SK-N-SH (cell line): ENCODE results near the gene NEURL1. TPM values are rescaled to one million over a fixed set of nuclear protein-coding genes. Genes with fewer than 3 reads are reported as not detected.

Source experiments
- CTCF ChIA-PET: fragments of 300-600, 350-600 bp; formaldehyde crosslinking; extraction: SDS; loops from one replicate; lab custom pipeline; 2021; lab: Yijun Ruan, JAX
- POLR2A ChIA-PET: fragments of 350-600 bp; sonication (Branson Sonifier 250); formaldehyde crosslinking; extraction: SDS; loops from one replicate; lab custom pipeline; 2020; ENCODE audit warnings: antibody characterized with exemption, inconsistent platforms; lab: Yijun Ruan, JAX
- DNase-seq: peaks from one replicate; pipeline ENCODE4 v3.0.0; 2012
- H2AFZ ChIP-seq: fragments of 200-600 bp; sonication (generic); 2 replicates; pipeline ENCODE4 v1.8.1; 2016; ENCODE audit warnings: antibody characterized with exemption, mild to moderate bottlenecking, low read depth
- H3F3A ChIP-seq: fragments of 200-600 bp; sonication (generic); replicated peaks from 2 replicates; pipeline ENCODE3; 2016; ENCODE audit warnings: antibody characterized with exemption, mild to moderate bottlenecking; ENCODE audit not compliant: insufficient read depth
- H3K27ac ChIP-seq, 2 experiments: fragments of 200-500 bp in 1 of 2; fragments of 200-600 bp in 1 of 2; sonication (Bioruptor generic) in 1 of 2; sonication (generic), shearing (Covaris generic) in 1 of 2; 2 replicates each; pipeline versions ENCODE4 v1.5.1 to v1.6.1; 2014 to 2016; ENCODE audit warnings: low read depth in 2 of 2, inconsistent platforms in 1 of 2, low read length in 1 of 2, mild to moderate bottlenecking in 1 of 2, mixed read lengths in 1 of 2
- H3K27me3 ChIP-seq: fragments of 200-600 bp; sonication (generic), shearing (Covaris generic); 2 replicates; pipeline ENCODE4 v1.6.1; 2016; ENCODE audit warnings: mixed run types; ENCODE audit not compliant: insufficient read depth
- H3K36me3 ChIP-seq, 2 experiments: fragments of 200-500 bp in 1 of 2; fragments of 200-600 bp in 1 of 2; sonication (Bioruptor generic) in 1 of 2; sonication (generic) in 1 of 2; replicated peaks in 1 of 2; 2 replicates each; pipeline versions ENCODE3 to v1.5.1; 2014 to 2016; ENCODE audit warnings: low read length in 1 of 2, mild to moderate bottlenecking in 1 of 2; ENCODE audit not compliant: insufficient read depth in 2 of 2, control insufficient read depth in 1 of 2
- H3K4me1 ChIP-seq, 2 experiments: fragments of 200-500 bp in 1 of 2; fragments of 200-600 bp in 1 of 2; sonication (Bioruptor generic) in 1 of 2; sonication (generic), shearing (Covaris generic) in 1 of 2; 2 replicates each; pipeline versions ENCODE4 v1.5.1 to v1.6.1; 2014 to 2016; ENCODE audit warnings: low read depth in 1 of 2, low read length in 1 of 2, mixed run types in 1 of 2; ENCODE audit not compliant: insufficient read depth in 2 of 2, control insufficient read depth in 1 of 2
- H3K4me2 ChIP-seq: fragments of 200-600 bp; sonication (generic), shearing (Covaris generic); 2 replicates; pipeline ENCODE4 v1.6.1; 2017; ENCODE audit warnings: mixed run types
- H3K4me3 ChIP-seq, 2 experiments: fragments of 200-500 bp in 1 of 2; fragments of 200-600 bp in 1 of 2; sonication (Bioruptor generic) in 1 of 2; sonication (generic), shearing (Covaris generic) in 1 of 2; 2 replicates each; pipeline versions ENCODE4 v1.5.1 to v1.8.1; 2014 to 2016; ENCODE audit warnings: low read depth in 2 of 2, inconsistent platforms in 1 of 2, low read length in 1 of 2, mild to moderate bottlenecking in 1 of 2, mixed read lengths in 1 of 2, moderate library complexity in 1 of 2
- H3K79me2 ChIP-seq: fragments of 200-600 bp; sonication (generic); 2 replicates; pipeline ENCODE4 v1.8.1; 2017; ENCODE audit warnings: mild to moderate bottlenecking; ENCODE audit not compliant: insufficient read depth
- H3K9ac ChIP-seq: fragments of 200-600 bp; sonication (generic); 2 replicates; pipeline ENCODE4 v1.6.1; 2017; ENCODE audit warnings: mixed run types
- H3K9me2 ChIP-seq: fragments of 200-600 bp; sonication (generic); 2 replicates; pipeline ENCODE4 v1.6.1; 2017; ENCODE audit warnings: mixed run types
- H3K9me3 ChIP-seq: fragments of 200-600 bp; sonication (generic); 2 replicates; pipeline ENCODE4 v1.6.1; 2017; ENCODE audit warnings: mixed run types, mild to moderate bottlenecking, moderate library complexity
- H4K20me1 ChIP-seq: fragments of 200-600 bp; sonication (generic); 2 replicates; pipeline ENCODE4 v1.6.1; 2017; ENCODE audit warnings: mild to moderate bottlenecking, mixed run types; ENCODE audit not compliant: insufficient read depth
- EP300 ChIP-seq, 2 experiments: IDR thresholded peaks; 2 replicates each; pipeline versions ENCODE4 v1.4.0 to v1.6.1; 2012; ENCODE audit warnings: borderline replicate concordance in 1 of 2, low read depth in 1 of 2, low read length in 1 of 2
- EZH2phosphoT487 ChIP-seq: fragments of 200-600 bp; sonication (generic); IDR thresholded peaks from 2 replicates; pipeline ENCODE4 v1.6.1; 2017; ENCODE audit warnings: low read depth, mixed run types, mild to moderate bottlenecking, antibody characterized with exemption, moderate library complexity, borderline replicate concordance
- FOSL2 ChIP-seq: IDR thresholded peaks from 2 replicates; pipeline ENCODE4 v1.4.0; 2012; ENCODE audit warnings: low read depth, mild to moderate bottlenecking, moderate library complexity, borderline replicate concordance
- GABPA ChIP-seq: IDR thresholded peaks from 2 replicates; pipeline ENCODE4 v1.4.0; 2012; ENCODE audit warnings: low read depth, mild to moderate bottlenecking
- GATA2 ChIP-seq: sonication (generic); formaldehyde crosslinking; IDR thresholded peaks from 2 replicates; pipeline ENCODE4 v1.5.0; 2020; ENCODE audit warnings: mild to moderate bottlenecking, missing genetic modification reagents
- IRF3 ChIP-seq: fragments of 150-350 bp; IDR thresholded peaks from 2 replicates; pipeline ENCODE4 v1.6.1; 2016; ENCODE audit warnings: mild to moderate bottlenecking, low read depth, low read length
- MAX ChIP-seq: IDR thresholded peaks from 2 replicates; pipeline ENCODE4 v1.4.0; 2012; ENCODE audit warnings: low read depth
- NFIC ChIP-seq: IDR thresholded peaks from 2 replicates; pipeline ENCODE4 v1.4.0; 2012; ENCODE audit warnings: borderline replicate concordance
- NRF1 ChIP-seq: IDR thresholded peaks from 2 replicates; pipeline ENCODE4 v1.6.1; 2012; ENCODE audit warnings: low read depth, mild to moderate bottlenecking, low read length
- POLR2AphosphoS5 ChIP-seq: IDR thresholded peaks from 2 replicates; pipeline ENCODE4 v1.6.1; 2012; ENCODE audit warnings: low read depth, low read length
- RAD21 ChIP-seq: IDR thresholded peaks from 2 replicates; pipeline ENCODE4 v1.6.1; 2012; ENCODE audit warnings: mild to moderate bottlenecking, low read length
- RCOR1 ChIP-seq: fragments of 150-350 bp; IDR thresholded peaks from 2 replicates; pipeline ENCODE4 v1.6.1; 2017; ENCODE audit warnings: antibody characterized with exemption, low read length
- REST ChIP-seq: IDR thresholded peaks from 2 replicates; pipeline ENCODE4 v1.6.1; 2012; ENCODE audit warnings: mild to moderate bottlenecking, low read depth, low read length, moderate library complexity
- SIN3A ChIP-seq: IDR thresholded peaks from 2 replicates; pipeline ENCODE4 v1.6.1; 2012; ENCODE audit warnings: low read depth, mild to moderate bottlenecking, low read length, moderate library complexity, borderline replicate concordance
- SMC3 ChIP-seq: IDR thresholded peaks from 2 replicates; pipeline ENCODE4 v1.6.1; 2012; ENCODE audit warnings: low read depth, low read length, improper control_type of control experiment
- TAF1 ChIP-seq: IDR thresholded peaks from 2 replicates; pipeline ENCODE4 v1.6.1; 2012; ENCODE audit warnings: low read depth, mild to moderate bottlenecking, low read length, moderate library complexity, borderline replicate concordance
- TEAD4 ChIP-seq: IDR thresholded peaks from 2 replicates; pipeline ENCODE4 v1.4.0; 2012; ENCODE audit warnings: mild to moderate bottlenecking, borderline replicate concordance; ENCODE audit not compliant: insufficient read depth
- YY1 ChIP-seq: IDR thresholded peaks from 2 replicates; pipeline ENCODE4 v1.4.0; 2012; ENCODE audit warnings: low read depth, mild to moderate bottlenecking
- WGBS: methylation state at CpG from one replicate; pipeline ENCODE4 v1.1.6; 2017; ENCODE audit warnings: low lambda C conversion rate; 5-methylcytosine and 5-hydroxymethylcytosine counted together
- polyA plus RNA-seq, 3 experiments: library from polyadenylated mRNA; depleted of rRNA; stranded (reverse); fragments of >200 nt; gene quantifications; 2 replicates each; pipeline ENCODE4 v1.2.3, GENCODE V29; 2012
- TF ChIP-seq, protein P1 (sequence below): IDR thresholded peaks from 2 replicates; pipeline ENCODE4 v1.4.0; 2012; ENCODE audit warnings: low read depth, borderline replicate concordance

NEURL1 gene
- polyA plus RNA-seq, 1 of the 3 experiments (the other 2 are of a cell fraction), result 0.05 TPM

DNA sequence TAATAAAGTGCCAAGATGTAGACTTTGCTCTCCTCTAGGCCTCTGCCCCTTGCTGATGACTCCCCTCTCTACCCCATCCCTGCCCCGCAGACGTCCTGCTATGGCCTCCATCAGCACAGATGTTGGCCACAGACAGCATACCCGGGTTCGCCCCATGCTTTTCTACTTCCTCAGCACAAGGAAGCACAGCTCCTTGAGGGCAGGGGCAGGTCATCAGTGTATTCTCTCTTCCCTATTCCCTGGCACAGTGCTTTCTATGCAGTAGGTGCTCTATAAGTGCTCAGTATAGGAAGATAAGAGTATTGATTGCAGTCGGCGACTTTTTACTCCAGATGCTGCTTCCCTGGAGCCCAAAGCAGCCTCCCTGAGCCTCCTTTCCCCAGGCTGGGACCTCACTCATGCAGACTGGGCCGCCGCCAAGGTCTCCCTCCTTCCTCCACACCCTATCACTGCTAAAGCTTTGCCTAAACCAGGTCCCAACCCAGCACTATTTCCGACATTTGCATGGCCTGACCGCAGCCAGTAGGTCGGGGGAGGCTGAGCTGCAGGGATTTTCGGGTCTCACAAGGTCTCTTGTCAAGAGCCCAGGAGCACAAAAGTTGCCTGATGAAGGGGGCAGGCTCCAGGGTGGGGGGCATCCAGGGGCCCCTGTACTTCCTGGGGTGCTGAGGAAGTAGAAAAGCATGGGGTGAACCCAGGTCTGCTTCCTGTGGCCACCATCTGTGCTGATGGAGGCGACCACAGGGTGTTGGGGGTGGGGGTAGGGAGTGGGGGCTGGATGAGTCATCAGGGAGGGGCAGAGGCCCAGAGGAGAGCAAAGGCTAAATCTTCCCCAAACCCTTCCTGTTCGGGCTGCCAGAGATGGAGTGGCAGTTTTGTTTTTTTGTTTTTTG is 22.5 kb upstream of the NEURL1 start:
- Histone ChIP-seq H3K4me1 (no peaks in the 10 kb centered on the region), H3K9me3 (no peaks in the 10 kb centered on the region), H3K36me3 (no peaks in the 10 kb centered on the region), H3K27me3 (no peaks in the 10 kb centered on the region), H3K27ac (no peak overlapping the region), H2AFZ (no peak overlapping the region), H3K79me2 (no peaks in the 10 kb centered on the region), H3F3A (no peaks in the 10 kb centered on the region), H3K9me2 (no peaks in the 10 kb centered on the region), H3K9ac (no peak overlapping the region), H4K20me1 (no peaks in the 10 kb centered on the region), H3K4me2 (no peak overlapping the region), H3K4me3 (no peak overlapping the region)
- POLR2A ChIA-PET, result no interaction called here
- DNase-seq, result no peak
- TF ChIP-seq IRF3 (no peak), RCOR1 (no peak), TEAD4 (no peak), YY1 (no peak), EP300 (IDR thresholded peaks at IDR 0.05; ENCODE audit: borderline replicate concordance in 1 of 2, low read depth in 1 of 2, low read length in 1 of 2) (no peak), EZH2phosphoT487 (no peak), RAD21 (no peak)
- TF ChIP-seq, protein P1, sequence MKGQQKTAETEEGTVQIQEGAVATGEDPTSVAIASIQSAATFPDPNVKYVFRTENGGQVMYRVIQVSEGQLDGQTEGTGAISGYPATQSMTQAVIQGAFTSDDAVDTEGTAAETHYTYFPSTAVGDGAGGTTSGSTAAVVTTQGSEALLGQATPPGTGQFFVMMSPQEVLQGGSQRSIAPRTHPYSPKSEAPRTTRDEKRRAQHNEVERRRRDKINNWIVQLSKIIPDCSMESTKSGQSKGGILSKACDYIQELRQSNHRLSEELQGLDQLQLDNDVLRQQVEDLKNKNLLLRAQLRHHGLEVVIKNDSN, result no peak
- 86% methylated on average over 12 of the region's 14 CpGs for WGBS
- CTCF ChIA-PET, result interaction anchor here (3.7 kb wide), 1 partner anchor 15 kb away, joined by 18 read pairs; no protein-coding TSS in a partner anchor

- no peak overlapping the region for H3K4me2 ChIP-seq
- H3K4me3 ChIP-seq, result no peak overlapping the region
- H3K4me1 ChIP-seq, result peaks cover 0 to 3% of the 10 kb centered on the region in 2 experiments; a peak in 1 of 4 replicates
- no peaks in the 10 kb centered on the region for H3K9me2 ChIP-seq
- H3K79me2 ChIP-seq, result no peaks in the 10 kb centered on the region
- no peaks in the 10 kb centered on the region for H3K36me3 ChIP-seq
- H3F3A ChIP-seq, result no peaks in the 10 kb centered on the region
- CTCF ChIA-PET, result interaction anchor here (1.2 to 3.7 kb wide), 2 partner anchors 14 to 214 kb away, joined by 3 to 18 read pairs; no protein-coding TSS in a partner anchor
- no peak overlapping the region for H3K27ac ChIP-seq
- no peak overlapping the region for H2AFZ ChIP-seq
- H4K20me1 ChIP-seq, result no peaks in the 10 kb centered on the region
- POLR2A ChIA-PET, result no interaction called here
- H3K9ac ChIP-seq, result no peak overlapping the region
- 77% methylated on average over 2 of the region's 2 CpGs for WGBS
- DNase-seq, result no peak
- no peaks in the 10 kb centered on the region for H3K9me3 ChIP-seq
- no peaks in the 10 kb centered on the region for H3K27me3 ChIP-seq
- TF ChIP-seq GABPA (no peak), REST (no peak), SMC3 (no peak), NFIC (no peak), SIN3A (no peak), NRF1 (no peak), GATA2 (CRISPR knock-in tag) (no peak), TAF1 (no peak), POLR2AphosphoS5 (no peak), RAD21 (no peak), TEAD4 (no peak), MAX (no peak), IRF3 (no peak), FOSL2 (no peak)
These were observed 21.5 kb upstream of the NEURL1 start for GRCh38 chr10:103472005-103472404.
